Hematopoietic multipotent progenitor cell treated with erythropoietin and hydrocortisone succinate and interleukin-3 and kit ligand, for 17 days (in vitro differentiated cells): ENCODE data around the gene PPIF.

Experiments
- DNase-seq: peaks from one replicate; pipeline ENCODE4 v3.0.0-alpha.2; 2015; ENCODE audit warnings: low spot score

Gene PPIF

DNA sequence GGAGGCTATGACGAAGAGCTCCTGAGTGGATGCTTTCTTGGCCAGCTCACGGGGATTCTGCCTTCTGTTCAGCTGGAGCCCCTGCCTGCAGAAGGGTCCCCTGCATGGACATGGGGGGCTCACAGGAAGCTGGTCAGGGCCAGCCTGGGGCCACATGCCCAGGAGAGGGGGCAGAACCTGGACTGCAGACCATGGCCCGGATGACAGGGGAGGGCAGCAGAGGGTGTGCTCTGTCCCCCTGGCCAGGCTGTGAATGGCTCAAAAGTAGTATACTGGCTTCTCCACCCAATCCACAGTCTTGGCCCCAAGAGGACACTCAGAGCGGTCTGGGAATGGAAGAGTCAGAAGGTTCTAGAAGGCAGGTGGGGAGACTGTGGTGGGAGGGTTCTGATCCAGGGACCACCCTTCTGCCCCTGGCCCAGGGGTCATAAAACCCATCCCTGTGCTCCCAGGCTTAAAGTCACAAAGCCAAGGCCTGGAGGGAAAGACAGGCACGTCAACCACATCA, 40.3 kb downstream of the PPIF start:
- DNase-seq, result no peak

DNA sequence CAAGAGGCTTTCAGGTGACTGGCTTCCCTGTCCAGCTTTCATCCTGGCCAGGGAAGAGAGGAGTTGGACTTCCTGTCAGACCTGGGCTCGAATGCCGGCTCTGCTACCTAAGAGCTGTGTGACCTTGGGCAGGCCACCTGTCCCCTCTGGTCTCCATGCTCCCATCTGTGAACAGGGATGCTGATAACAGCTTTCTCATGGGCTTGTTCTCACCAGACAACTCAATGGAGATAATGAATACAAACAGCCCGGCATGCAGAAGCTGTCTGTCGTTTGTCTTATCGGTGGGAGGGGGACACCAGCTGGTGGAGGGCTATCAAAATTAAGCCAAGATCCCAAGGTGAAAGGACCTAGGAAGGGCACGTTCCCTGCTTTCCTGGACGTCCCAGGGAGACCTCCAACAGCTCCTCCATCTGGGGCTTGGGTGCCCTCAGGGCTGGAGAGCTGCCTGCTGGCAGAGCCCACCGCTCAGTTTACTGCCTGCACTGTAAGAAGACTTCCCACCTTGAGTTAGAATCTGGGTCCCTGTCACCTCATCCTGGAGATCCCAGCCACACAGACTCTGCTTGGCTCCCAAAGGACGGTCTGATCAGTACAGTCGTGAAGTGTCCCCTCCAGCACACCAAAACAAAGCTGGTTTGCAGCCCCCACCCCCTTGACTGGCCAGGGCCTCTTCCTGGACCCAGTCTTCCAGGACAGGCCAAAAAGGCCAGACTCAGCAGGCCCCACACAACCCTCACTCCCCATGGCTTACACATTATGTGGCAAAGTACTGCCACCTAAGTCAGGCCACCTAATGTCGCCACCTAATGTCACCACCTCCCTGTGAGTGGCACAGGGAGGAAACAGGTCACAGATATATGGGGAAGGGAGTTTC, 40.9 kb downstream of the PPIF start:
- DNase-seq, result no peak

DNA sequence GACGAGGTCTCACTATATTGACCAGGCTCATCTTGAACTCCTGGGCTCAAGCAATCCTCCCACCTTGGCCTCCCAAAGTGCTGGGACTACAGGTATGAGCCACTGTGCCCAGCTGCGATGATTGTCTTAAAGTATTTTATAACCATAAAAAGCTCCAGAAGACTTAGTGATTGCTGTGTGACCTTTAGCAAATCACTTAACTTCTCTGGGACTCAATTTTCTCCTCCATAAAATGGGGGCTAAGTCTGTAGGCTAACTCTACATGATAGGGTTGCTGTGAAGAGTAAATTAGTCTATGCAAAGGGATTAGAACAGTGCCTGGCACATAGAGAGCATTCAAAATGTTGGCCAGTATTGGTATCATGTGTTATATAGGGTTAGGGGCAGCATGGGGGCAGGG, 42.8 kb downstream of the PPIF start:
- DNase-seq, result no peak

DNA sequence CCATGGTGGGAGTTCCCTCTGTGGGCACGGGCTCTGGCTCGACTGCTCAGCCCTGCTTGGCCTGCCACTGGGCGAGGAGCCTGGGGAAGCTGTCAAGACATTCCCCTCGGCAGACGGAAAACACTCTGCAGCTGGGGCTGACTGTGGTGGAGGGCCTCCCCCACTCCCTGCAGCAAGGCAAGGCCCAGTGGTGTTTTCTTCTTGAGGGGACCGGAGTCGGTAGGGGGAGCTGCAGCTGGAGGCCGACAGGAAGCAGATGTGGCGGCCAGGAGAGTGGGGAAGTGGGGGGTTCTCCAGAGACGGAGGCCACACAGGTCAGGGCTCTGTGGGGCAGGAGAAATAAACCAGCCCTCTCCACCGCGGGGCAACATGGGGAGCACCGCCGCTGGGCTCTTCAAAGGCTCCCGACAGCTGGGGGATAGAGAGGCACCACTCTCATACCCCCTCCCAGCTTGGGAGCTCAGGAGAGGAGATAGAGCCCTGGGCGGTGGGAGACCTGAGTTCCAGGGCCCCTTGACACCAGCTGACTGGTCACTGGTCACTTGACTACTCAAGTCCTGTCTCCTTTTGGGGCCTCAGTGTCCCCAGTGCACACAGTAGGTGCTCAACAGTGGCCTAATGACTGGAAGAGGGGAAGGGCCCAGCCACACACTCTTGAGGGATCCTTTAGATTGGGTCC, 43.4 kb downstream of the PPIF start:
- no peak for DNase-seq

DNA sequence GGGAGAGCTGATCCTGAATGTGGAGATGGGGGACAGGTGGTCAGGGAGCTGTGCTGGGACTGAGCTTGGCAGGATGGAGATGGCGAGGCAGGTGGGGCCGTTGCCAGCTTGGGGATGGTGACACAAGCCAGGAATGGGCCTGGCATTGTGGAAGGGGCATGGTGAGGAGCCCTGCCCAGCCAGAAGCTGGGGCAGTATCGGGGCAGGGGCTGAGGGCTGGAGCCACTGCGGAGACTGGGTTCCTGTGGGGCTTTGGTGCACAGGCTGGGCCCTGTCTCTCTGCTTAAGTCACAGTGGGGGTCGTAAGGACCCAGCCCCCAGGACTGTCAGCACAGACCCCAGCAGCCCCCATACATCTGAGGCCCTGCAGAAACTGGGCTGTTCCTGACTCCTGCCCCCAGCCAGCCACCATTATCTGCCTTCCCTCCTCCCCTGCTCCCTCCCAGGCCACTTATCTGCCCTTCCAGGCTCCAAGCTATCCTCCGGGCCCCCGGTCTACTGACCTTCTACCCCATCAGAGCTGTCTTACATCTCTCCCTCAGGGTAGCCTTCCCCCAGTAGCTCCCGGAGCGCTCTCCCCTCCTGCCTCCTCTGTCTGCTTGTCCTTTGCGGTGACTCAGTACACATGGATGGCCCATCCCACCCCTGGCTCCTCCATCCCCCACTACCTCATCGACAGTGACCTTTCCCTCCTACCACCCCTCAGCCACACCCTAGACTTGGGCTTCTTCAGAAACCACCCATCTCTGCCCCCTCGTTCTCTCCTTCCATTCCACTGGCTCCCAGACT, 44.2 kb downstream of the PPIF start:
- DNase-seq, result no peak

DNA sequence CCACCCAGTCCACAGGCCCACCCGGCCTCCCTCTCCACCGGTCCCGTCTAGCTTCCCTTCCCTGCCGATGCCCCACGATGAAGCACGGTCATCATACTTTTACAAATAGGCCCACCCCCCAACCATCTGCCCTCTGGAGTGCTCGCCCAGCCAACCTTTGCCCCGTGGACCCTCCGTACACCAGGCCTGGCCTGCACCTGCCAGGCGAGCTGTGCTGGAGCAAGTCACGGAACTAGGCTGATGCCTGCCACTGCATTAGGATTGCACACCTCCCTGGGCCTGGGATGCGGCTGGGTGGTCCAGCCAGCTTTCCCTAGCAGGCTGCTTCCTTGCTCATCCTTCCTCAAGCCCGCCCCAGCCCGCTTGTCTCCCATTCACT, 44.7 kb downstream of the PPIF start:
- no peak for DNase-seq

DNA sequence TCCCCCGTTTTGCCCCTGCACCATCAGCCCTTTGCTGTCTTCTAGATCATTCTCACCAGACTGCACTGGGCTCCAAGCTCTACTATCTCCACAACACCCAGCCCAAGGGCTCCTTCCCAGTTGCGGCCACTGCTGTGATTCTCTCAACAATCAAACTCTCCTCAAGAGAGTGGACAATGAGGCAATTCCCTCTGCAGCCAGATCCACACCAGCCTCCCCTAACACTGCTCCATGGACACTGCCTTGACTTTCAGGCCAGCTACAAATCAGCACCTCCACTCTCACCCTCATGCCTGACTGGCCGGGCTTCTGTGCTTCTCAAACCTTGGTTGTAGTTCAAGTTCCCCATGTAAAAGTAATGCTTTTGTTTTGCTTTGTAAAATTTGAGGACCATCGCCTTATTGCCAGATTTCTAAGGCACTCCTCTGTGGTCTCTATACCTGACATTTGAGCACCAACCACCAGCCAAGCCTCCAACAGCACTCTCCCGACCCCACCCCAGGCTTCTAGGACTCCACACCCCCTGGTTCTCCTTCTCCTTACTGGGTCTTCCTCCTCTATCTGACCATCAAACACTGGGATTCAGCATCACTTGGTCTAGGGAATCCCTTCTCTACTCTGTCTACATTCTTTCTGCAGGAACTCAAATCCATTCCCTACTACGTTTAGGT, 45.4 kb downstream of the PPIF start:
- no peak for DNase-seq

DNA sequence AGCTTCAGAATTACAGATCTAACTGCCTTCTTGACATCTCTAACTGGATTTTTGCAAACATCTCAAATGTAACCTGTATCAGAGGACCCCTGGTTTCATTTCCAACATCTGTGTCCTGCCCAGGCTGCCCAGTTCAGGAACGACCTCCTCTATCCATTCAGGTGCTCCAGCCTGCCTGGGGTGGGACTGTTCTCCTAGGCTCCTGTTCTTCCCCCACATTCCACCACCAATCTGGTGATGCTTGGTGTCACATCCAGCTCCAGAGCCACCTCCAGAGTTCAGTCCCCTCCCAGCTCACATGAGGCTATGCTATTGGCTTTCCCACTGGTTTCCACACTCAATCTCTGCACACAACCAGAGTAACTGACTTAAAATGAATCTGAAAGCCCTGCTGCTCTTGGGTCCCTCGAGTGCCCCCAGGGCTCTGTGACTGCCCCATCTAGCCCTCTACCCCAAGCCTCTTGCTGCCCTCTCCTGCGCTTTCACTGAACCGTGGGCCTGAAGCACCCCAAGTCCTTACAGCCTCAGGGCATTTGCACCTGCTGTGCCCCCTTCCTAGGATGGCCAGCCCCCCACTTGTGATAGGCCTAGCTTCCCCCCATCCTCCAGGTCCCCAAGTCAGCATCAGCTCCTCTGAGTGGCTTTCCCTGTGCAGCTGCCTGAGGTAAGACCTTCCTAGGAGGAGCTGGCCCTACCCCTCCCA, 46.1 kb downstream of the PPIF start:
- DNase-seq, result no peak

DNA sequence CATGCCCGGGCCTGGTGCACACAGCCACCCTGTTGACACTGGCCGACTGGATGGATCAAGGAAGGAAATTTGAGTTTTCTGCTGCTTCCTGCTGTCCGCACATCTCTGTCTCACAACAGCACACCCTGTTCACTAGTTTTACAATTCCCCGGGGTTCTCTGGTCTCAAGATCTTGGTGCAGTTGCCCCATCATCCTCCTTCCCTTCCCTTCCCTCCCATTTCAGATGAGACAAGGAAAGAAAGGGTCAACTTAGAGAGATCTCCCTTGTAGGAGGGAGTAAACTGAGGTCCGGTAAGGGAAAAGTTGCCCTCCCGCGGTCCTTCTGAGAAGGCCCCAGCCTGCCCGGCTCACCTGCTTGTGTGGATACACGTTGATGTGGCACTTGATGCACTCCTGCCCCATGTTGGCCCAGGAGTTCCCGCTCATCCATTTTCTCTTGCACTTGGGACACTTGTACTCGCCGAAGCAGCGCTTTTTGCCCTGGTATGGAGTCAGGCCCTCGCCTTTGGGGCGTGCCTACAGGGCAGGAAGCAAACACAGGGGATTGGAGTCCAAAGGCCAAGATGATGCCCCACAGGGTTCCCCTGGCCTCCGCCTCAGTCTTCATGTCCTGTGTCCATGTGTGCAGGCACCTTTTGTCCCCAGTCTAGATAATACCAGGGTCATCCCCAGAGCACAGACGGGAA, 46.8 kb downstream of the PPIF start:
- no peak for DNase-seq

DNA sequence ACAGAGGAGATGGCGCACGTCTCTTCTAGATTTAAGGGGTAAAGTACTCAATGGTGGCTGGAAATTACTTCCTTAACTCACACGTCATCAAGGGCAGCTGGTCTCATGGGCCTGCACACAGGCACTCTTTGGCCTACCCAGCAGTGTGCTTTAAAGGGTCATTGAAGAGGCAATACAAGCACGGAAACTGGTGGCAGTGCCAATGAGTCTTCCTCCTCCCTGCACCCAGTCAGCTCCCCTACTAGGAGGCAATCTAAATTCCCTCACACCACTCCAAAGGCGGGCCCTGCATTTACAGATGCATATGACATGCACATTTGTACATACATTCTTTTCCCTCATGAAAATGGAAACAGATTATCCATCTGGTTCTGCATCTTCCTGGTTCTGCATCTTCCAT, 47.4 kb downstream of the PPIF start:
- no peak for DNase-seq

DNA sequence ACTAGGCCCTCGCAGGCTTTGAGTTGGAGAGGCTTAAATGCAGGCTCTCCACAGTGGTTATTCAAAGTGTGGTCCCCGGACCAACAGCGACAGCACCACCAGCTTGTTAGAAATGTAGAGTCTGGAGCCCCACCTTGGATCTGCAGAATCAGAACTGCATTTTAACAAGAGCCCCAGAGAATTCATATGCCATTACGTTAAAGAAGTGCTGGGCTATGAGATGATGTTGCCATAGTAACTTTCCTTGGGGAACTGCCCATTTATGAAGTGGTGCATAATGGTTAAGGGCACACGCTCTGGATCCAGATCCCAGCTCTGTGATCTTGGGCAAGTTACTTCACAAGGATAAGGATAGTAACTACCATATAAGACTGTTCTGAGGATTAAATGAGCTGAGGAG, 49.3 kb downstream of the PPIF start:
- no peak for DNase-seq

DNA sequence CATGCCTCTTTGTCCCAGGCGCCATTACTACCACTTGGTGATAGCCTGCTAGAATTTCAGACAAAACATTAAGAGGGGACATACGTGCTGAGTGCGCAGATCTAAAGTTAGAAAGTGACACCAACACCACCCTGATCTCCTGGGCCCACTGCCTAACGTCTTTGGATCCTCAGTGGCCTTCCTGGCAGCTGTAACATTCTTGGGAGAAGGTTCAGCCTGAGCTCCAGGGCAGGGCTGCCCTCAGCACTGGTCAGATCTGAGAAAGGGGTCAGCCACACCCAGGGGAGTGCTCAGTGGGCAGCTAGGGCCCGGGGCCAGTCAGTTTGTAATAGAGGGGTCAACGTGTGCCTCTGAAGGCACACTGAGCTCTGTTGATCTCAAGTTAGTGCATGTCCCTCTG, 49.8 kb downstream of the PPIF start:
- no peak for DNase-seq

DNA sequence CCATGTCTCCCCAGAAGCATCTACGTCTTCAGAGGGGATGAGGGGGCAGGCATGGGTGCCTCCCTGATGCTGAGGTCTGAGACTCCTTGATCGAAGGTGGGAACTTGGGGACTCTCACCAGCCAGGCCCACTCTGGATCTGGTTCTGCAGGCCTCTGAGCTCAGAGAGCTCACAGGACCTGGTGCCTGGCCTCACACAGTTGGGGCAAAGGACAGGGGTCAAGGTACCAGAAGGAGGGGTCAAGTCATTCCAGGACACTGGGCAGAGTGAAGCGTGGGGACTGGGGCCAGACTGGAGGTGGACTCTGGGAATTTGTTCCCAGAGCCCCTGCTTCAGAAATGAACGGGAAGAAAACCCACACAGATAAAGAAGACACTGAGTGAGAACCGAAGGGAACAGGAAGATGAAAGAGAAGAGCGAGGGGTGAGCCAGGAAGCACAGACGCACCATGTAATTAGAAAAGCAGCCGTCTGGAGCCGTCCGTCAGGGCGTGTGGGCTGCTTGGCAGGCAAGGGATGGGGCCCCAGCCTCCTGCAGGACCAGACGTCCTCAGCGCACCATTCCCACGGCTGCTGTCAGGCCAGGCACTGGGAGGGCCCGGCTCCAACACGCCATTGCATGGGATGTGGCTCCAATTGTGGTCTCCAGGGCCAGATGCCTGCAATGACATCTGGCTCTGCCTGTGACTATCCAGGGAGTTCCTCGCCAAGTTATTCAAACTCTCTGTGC, 50.5 kb downstream of the PPIF start:
- no peak for DNase-seq

DNA sequence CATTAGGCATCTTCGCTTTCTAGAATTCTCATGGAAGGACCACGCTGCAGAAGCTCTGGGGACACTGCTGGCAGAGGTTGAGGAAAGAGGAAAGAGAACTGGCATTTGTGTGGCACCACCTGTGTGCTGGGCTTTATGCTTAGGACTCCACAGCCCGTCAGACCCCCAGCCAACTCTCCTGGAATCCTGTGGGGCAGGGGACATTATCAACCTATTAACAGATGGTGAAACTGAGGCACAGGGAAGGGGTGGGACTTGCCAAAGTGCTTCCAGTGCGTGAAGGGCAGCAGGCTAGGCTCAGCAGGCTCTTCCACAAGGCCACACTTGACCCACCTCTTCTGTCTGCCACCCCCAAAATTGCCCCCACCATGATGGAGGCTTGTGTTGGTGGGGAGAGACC, 51.4 kb downstream of the PPIF start:
- no peak for DNase-seq

DNA sequence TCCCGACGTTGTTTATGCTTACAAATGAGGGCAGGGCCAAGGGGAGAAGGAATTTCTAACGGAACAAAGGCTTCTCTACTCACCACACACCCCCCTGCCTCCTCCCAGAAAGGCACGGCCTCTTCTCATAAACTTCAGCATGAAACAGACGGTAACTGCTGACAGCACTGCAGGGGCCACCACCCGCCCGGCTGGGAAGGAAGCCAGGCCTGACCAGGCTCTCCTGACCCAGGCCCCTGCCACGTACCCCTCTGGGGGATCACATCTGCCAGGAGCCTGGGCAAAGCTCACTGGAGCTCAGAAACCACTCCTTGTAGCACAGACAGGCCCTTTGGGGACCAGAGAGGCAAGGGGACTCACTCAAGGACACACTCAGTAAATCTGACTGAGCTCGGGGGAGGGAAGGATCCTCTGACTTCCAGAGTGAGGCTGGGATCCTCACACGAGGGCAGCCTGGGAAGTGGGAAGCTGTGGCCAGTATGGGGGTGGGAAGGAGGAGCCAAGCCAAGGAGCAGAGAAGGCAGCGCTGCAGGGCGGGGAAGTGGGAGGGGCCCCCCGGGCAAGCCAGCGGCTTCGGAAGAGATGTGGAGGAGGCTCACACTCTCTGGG, 52.1 kb downstream of the PPIF start:
- DNase-seq, result no peak

DNA sequence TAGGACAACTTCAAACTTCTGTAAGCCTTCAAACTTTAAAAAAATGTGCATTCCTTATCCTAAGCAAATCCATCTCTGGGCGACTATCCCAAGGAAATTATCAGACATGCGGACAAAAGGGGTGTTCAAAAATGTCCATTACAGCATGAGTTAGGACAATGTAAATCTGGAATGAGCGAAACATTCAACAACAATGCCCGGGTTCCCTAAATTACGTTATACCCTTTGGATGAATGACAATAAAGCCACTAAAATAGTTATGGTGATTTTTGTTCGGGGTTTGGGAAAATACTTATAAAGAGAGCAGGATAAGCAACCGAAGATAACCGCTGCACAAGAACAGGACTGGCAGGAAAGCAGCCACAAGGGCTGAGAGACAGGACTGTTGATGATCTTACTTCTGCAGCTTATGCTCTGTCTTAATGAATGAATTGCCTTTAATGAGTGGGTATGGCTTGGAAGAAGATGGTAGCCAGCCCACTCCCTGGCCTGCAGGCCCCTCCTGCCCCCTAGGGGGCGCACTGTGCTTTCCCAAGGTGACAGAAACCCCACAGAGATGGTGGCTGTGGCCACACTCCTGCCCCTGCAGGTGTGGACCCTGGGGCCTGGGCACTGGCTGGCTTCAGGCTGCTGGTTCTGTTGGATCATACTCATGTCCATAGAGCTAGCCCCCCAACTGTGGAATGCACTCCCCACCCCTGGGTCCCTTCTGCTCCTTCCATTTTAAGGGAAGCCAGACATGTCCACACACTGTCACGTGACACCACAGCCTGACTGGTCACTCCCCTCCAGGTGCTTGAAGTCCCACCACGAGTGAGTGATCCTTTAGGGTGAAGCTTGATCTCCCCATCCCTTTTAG, 53.1 kb downstream of the PPIF start:
- peak; percentile 49 for DNase-seq

DNA sequence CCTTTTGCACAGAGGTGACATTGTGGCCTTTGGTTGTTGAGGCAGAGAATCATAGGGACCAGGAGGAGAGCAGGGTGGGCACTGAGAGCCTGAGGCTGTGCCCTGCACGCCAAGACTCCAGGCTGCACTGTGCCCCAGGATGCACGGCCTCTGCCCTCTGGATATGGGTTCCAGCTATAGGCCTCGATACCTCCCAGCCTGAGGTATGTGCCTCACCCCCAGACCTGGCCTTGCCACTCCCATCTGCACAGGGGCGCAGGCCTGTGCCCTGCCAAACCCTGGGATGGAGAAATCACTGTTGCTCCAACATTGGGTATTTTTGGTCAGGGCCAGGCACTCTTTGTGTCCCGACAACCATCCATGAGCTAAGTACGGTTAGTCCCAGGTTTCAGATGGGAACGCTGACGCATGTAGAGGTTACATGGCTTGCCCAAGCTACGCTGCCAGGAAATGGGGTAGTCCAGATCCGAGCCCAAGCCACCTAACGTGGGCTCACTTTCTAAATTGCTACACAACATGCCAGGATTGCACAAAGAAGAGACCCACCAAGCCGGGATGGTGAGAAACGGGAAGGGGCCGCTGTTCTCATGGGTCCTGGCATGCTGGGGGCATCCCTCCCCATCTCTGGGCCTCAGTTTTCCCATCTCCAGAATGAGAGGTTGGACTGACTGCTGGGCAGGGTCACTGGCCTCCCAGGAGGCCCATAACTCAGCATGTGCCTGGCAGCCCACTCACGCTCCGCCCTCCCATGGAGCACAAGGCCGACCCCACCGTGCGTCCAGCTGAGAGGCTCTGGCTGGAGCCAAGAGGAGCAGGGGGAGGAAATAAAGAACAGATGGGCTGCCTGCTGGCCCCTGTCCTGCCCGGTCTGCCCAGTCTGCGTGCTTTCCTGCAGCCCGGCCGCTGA, 54.0 kb downstream of the PPIF start:
- no peak for DNase-seq

DNA sequence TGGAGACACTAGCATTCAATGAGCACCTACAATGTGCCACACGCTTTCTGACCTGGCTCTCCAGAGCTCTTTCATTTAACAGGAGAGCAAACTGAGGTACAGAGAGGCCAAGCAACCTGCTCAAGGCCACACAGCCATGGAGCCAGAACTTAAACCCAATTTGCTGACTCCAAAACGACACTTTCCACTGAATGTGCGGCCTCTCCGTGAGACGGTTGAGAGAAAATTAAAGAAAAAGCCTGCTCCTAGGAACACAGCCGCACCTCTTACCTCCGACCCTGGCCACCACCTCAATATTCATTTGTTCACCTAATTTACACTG, 55.3 kb downstream of the PPIF start:
- no peak for DNase-seq
